ENCODE measurements around the gene EIF2A.

- TF ChIP-seq CTCF (IDR thresholded peaks at IDR 0.05) (no peak), POLR2A (IDR thresholded peaks at IDR 0.05) (no peak)
Measured at GRCh38 chr3:150620002-150620689, 73.6 kb downstream of the EIF2A start.
